OCI-LY7 (cell line): ENCODE measurements around the gene CD86.

ENCODE experiments used
- CTCF ChIP-seq: fragments of 200-600 bp; sonication (generic); conservative IDR thresholded peaks from 2 replicates; pipeline ENCODE4 v1.5.1; 2014; ENCODE audit warnings: mild to moderate bottlenecking, antibody characterized with exemption, low read length, moderate library complexity, mixed read lengths
- EZH2phosphoT487 ChIP-seq: fragments of 200-600 bp; sonication (generic); IDR thresholded peaks from 2 replicates; pipeline ENCODE4 v1.6.1; 2018; ENCODE audit warnings: low read depth, borderline replicate concordance, mild to moderate bottlenecking, mixed run types, antibody characterized with exemption, low read length, moderate library complexity, mixed read lengths

- no peak for TF ChIP-seq CTCF
- TF ChIP-seq EZH2phosphoT487, result no peak
Measured at GRCh38 chr3:122097141-122097540, 42.0 kb downstream of the CD86 start.
